HG03095 (cell line): ENCODE data around the gene ELMO1.
A peak's percentile ranks its signal among the peaks of the same experiment; 100 is the strongest.

Source experiments
- ATAC-seq: cut with Tn5 transposase; IDR thresholded peaks from one replicate; pipeline ENCODE4 v1.9.1; 2021; ENCODE audit warnings: moderate library complexity; ENCODE audit not compliant: unreplicated experiment

The ELMO1 gene

GRCh38 chr7:37411444-37412034, 37.1 kb downstream of the ELMO1 start:
- ATAC-seq, result no peak

- ATAC-seq, result no peak
These were observed 38.1 kb downstream of the ELMO1 start for GRCh38 chr7:37410305-37411229.

GRCh38 chr7:37409461-37409860, 39.2 kb downstream of the ELMO1 start:
- ATAC-seq, result no peak

GRCh38 chr7:37408291-37409228, 40.1 kb downstream of the ELMO1 start:
- ATAC-seq, result no peak

GRCh38 chr7:37405603-37406122, 43.0 kb downstream of the ELMO1 start:
- ATAC-seq, result no peak

- no peak for ATAC-seq
These were observed 43.5 kb downstream of the ELMO1 start for GRCh38 chr7:37405128-37405527.

GRCh38 chr7:37399876-37400421, 48.7 kb downstream of the ELMO1 start:
- no peak for ATAC-seq

- ATAC-seq, result no peak
These were observed 50.3 kb downstream of the ELMO1 start for GRCh38 chr7:37398403-37398802.

GRCh38 chr7:37395618-37396259, 52.9 kb downstream of the ELMO1 start:
- ATAC-seq, result no peak

- ATAC-seq, result peak; percentile 86
These were observed 54.5 kb downstream of the ELMO1 start for GRCh38 chr7:37394158-37394557.

GRCh38 chr7:37393476-37393875, 55.2 kb downstream of the ELMO1 start:
- ATAC-seq, result no peak

GRCh38 chr7:37392673-37393017, 56.0 kb downstream of the ELMO1 start:
- no peak for ATAC-seq

GRCh38 chr7:37391791-37392672, 56.6 kb downstream of the ELMO1 start:
- no peak for ATAC-seq

- ATAC-seq, result no peak
These were observed 58.5 kb downstream of the ELMO1 start for GRCh38 chr7:37390114-37390513.

- ATAC-seq, result no peak
These were observed 59.9 kb downstream of the ELMO1 start for GRCh38 chr7:37388811-37389210.

- no peak for ATAC-seq
These were observed 62.9 kb downstream of the ELMO1 start for GRCh38 chr7:37385787-37386186.

GRCh38 chr7:37382546-37383088, 66.0 kb downstream of the ELMO1 start:
- ATAC-seq, result no peak

GRCh38 chr7:37380831-37381230, 67.8 kb downstream of the ELMO1 start:
- ATAC-seq, result no peak
